H1 (cell line): ENCODE data around the gene MAP3K1.

Experiments
- CTCF ChIP-seq, 3 experiments: IDR thresholded peaks; 1 replicate in 2 of 3; 2 replicates in 1 of 3; pipeline versions ENCODE4 v1.5.1 to v1.6.1; 2011; ENCODE audit warnings: low read length in 3 of 3, mild to moderate bottlenecking in 3 of 3, inconsistent platforms in 2 of 3, low read depth in 1 of 3, moderate library complexity in 1 of 3; ENCODE audit not compliant: insufficient read depth in 1 of 3; ENCODE audit errors: control extremely low read depth in 1 of 3
- FOSL1 ChIP-seq: IDR thresholded peaks from 2 replicates; pipeline ENCODE4 v1.6.1; 2011; ENCODE audit warnings: mild to moderate bottlenecking, low read depth, low read length, moderate library complexity; ENCODE audit not compliant: insufficient read depth
- GABPA ChIP-seq: IDR thresholded peaks from 2 replicates; pipeline ENCODE4 v1.6.1; 2011; ENCODE audit warnings: mild to moderate bottlenecking, low read length, moderate library complexity, borderline replicate concordance; ENCODE audit not compliant: insufficient read depth
- JUN ChIP-seq: IDR thresholded peaks from 2 replicates; pipeline ENCODE4 v1.6.1; 2011; ENCODE audit warnings: low read depth, mild to moderate bottlenecking, improper control_type of control experiment, low read length
- SRF ChIP-seq: IDR thresholded peaks from 2 replicates; pipeline ENCODE4 v1.6.1; 2011; ENCODE audit warnings: mild to moderate bottlenecking, low read depth, low read length, moderate library complexity
- TEAD4 ChIP-seq: IDR thresholded peaks from 2 replicates; pipeline ENCODE4 v1.6.1; 2012; ENCODE audit warnings: low read depth, low read length, inconsistent platforms, mixed read lengths
- TF ChIP-seq, protein P1 (sequence below): IDR thresholded peaks from 2 replicates; pipeline ENCODE4 v1.6.1; 2012; ENCODE audit warnings: inconsistent platforms
- TF ChIP-seq, protein P2 (sequence below): IDR thresholded peaks from 2 replicates; pipeline ENCODE4 v1.6.1; 2011; ENCODE audit warnings: low read length, improper control_type of control experiment
- TF ChIP-seq, protein P3 (sequence below): IDR thresholded peaks from 2 replicates; pipeline ENCODE4 v1.6.1; 2011; ENCODE audit warnings: low read depth, mild to moderate bottlenecking, low read length; ENCODE audit not compliant: insufficient read depth

DNA sequence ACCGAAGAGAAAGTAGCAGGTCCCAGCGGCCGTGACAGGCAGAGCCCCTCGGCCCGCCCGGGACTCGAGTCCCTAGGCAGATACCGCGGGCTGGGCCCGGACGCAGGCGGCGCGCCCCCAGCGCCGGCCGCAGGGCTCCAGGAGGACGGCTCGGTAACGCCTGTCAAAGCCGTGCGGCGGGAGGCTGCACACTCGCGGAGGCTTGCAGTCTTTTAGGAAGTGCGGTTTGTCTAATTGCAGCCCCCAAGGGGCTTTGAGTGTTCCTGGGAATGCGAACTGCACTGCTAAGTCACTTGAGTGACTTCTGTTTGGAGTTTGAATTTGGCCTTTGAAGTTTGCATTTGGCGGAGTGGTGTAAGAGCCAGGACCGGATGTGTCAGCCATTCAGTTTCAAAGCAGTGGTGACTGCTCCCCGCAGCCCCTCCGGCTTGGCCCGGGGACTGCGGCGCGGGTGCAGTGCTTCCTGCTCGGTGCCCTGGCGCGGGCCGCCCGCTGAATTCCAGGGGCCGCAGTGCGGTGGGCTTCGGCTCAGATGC is 1.3 kb downstream of the MAP3K1 start:
- TF ChIP-seq, protein P1, sequence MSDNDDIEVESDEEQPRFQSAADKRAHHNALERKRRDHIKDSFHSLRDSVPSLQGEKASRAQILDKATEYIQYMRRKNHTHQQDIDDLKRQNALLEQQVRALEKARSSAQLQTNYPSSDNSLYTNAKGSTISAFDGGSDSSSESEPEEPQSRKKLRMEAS = no peak
- no peak for TF ChIP-seq CTCF (IDR thresholded peaks at IDR 0.05; ENCODE audit: control extremely low read depth in 1 of 3, insufficient read depth in 1 of 3, low read depth in 1 of 3, low read length in 3 of 3)
- TF ChIP-seq, protein P2, sequence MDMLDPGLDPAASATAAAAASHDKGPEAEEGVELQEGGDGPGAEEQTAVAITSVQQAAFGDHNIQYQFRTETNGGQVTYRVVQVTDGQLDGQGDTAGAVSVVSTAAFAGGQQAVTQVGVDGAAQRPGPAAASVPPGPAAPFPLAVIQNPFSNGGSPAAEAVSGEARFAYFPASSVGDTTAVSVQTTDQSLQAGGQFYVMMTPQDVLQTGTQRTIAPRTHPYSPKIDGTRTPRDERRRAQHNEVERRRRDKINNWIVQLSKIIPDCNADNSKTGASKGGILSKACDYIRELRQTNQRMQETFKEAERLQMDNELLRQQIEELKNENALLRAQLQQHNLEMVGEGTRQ = no peak
- no peak for TF ChIP-seq JUN
- TF ChIP-seq TEAD4 = peak; percentile 35; the same call in 1 of the 2 replicates
- TF ChIP-seq GABPA = no peak
- no peak for TF ChIP-seq FOSL1
- TF ChIP-seq, protein P3, sequence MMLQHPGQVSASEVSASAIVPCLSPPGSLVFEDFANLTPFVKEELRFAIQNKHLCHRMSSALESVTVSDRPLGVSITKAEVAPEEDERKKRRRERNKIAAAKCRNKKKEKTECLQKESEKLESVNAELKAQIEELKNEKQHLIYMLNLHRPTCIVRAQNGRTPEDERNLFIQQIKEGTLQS = no peak
- no peak for TF ChIP-seq SRF
